ENCODE data around the gene ALPK3. TPM values are rescaled to one million over a fixed set of nuclear protein-coding genes. Genes with fewer than 3 reads are reported as not detected.
A peak's percentile ranks its signal among the peaks of the same experiment; 100 is the strongest.
"Not testable (repeated sequence)": the region's sequence is repeated elsewhere in the genome, so short reads cannot be mapped to it uniquely, and the experiment has no call there.

Gene ALPK3
- polyA plus RNA-seq, 3 donors, result 5.7 to 9.1 (median 6.9) TPM

DNA sequence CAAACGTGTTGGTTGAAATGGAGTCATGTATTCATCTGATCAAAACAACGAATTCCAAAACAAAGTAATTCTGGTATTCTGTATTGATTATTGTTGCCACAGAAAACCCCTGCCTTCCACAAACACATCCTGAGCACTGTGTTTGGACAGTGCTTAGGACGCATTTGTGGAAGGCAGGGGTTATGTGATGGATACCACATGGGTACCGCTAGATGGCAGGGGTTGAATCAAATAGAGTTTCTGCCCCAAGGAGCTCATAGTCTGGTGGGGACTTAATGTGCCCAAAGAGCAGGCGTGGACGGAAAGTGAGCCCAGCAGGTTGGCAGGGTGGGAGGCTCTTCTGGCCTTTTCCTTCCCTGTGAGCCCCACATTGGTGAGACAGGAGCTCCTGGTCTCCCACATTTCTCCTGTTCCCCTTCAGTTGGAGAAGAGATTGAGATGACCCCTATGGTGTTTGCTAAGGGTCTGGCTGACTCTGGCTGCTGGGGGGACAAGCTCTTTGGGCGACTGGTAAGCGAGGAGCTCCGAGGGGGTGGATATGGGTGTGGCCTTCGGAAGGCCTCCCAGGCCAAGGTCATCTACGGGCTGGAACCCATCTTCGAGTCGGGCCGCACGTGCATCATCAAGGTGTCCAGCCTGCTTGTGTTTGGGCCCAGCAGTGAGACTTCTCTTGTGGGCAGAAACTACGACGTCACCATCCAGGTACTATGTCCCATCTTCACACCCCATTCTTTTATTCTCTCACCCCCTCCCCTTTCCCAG lies 45.2 kb downstream of the ALPK3 start:
- WGBS, 3 donors, result 93 to 96% (median 94%) methylated on average over 17 of the region's 17 CpGs
- no peak overlapping the region for H3K27ac ChIP-seq (ENCODE audit: low read depth, low read length)

DNA sequence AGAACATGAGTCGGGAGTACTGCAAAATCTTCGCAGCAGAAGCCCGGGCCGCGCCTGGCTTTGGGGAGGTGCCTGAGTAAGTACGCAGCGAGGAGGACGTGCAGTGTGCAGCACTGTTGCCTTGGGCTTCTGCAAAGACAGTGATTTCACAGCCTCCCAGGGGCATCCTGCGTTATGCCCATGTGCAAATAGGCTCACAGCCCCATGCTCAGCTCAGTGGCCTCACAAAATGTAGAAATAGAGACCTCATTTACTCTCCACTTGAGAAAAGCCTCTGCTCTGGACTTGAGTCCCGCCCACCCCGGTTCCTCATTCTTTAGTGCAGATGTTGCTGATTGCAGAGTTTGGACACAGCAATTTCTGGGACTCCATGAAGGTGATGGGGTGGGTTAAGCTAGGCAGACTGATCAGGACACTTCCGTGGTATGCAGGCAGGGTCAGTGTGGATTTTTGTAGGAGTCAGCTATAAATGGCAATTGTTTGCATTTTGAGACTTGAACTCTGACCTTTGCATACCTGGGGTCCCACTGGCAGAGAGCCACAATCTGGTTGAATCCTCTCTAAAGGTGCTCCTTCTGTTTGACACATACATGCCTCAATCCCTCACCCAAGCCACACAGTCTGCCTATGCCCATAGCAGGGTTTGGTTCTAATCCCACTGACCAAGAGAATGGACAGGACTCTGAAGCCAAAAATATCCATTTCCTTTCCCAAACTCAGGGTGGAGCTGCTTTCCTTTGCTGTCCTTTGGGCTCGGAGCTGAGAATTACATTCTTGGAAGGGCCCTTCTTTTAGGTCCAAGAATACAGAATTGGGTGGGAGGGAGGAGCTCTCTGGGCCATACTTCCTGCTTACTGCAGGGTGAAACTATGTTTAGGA lies 46.6 kb downstream of the ALPK3 start:
- 63 to 81% (median 70%) methylated on average over 13 of the region's 13 CpGs for WGBS, 3 donors
- H3K27ac ChIP-seq (ENCODE audit: low read depth, low read length), result no peak overlapping the region

DNA sequence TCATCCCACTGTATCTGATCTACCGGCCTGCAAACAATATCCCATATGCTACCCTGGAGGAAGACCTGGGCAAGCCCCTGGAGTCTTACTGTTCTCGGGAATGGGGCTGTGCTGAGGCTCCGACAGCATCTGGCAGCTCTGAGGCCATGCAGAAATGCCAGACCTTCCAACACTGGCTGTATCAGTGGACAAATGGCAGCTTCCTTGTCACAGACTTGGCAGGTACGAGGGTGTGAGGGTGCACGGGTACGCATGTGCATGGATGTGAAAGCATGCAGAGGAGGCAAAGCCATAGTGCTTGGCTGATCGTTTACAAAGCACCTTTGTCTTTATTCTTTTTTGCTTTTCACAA lies 47.3 kb downstream of the ALPK3 start:
- 50 to 73% (median 72%) methylated on average over 7 of the region's 7 CpGs for WGBS, 3 donors
- H3K27ac ChIP-seq (ENCODE audit: low read depth, low read length), result no peak overlapping the region

DNA sequence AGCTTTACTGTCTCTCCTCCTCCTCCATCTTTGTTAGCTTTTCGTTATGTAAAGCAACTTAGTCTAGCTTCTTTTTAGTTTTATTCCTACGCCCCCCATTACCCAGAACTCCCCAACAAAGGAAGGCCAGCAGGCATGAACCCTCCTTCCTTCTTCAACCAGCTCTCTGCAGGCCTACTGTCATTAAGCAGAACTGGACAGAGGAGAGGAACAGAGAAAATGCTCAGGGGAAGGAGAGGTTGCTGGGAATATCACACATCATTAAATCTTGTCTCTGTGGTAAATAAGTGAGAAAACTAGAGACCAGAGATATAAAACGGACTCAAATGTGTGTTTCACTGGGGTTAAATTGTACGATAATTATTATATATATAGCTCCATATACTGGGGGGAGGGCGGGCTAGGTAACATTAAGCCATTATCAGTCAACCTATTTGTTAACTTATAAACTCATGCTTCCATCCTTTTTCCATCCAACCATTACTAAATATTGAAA lies 48.0 kb downstream of the ALPK3 start:
- WGBS, 3 donors, result 85 to 91% (median 87%) methylated on average over 5 of the region's 5 CpGs
- H3K27ac ChIP-seq (ENCODE audit: low read depth, low read length), result no peak overlapping the region

DNA sequence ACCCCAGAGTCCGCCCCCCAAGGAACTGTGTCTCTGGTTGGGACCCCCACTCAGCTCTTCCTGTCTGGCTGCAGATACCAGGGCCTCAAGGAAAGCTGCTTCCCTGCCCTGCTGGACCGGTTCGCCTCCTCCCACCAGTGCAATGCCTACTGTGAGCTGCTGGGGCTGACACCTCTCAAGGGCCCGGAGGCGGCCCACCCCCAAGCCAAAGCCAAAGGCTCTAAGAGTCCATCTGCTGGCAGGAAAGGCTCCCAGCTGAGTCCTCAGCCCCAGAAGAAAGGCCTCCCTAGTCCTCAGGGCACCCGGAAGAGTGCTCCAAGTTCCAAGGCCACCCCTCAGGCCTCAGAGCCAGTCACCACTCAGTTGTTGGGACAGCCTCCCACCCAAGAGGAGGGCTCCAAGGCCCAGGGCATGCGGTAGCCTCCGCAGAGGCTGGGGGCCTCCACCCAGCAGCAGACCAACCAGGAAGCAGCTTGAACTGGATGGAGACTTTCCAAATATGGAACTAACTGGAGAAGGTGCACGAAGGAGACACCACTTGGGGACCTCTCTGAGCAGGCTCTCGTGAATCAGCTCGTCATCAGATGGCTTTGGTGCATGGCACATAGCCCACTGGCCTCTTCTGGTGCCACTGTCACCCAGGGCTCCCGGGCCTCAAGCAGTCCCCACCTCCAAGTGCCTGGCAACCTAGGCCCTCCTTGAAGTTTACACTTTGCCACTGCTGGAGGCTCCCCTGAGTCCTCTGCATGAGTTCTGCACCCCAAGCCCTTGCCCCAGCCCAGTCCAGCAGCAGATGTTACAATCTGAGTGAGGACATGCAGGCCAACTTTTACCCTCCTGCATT lies 51.1 kb downstream of the ALPK3 start:
- WGBS, 3 donors, result 90 to 93% (median 91%) methylated on average over 12 of the region's 12 CpGs
- no peak overlapping the region for H3K27ac ChIP-seq (ENCODE audit: low read depth, low read length)

DNA sequence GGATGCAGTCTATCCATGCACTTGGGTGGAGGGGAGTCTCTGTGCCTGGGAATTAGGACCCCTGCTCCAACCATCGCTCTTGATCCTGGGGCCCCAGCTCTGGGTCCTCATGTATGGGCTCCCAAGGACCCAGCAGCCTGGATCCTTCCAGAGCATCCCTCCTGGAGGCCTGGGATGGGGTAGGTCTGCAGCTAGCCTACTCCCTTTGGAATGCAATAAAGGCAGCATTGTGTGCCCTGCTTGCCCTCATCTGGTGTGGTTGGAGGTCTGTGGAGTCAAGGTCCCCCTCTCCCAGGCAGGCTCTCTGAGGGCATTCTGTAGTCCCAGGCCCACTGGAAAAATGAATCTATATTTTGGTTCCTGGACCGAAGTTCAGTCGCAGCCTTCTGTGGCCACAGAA lies 52.4 kb downstream of the ALPK3 start:
- WGBS, 3 donors, result 69 to 96% (median 78%) methylated on average over 3 of the region's 3 CpGs
- no peak overlapping the region for H3K27ac ChIP-seq (ENCODE audit: low read depth, low read length)

DNA sequence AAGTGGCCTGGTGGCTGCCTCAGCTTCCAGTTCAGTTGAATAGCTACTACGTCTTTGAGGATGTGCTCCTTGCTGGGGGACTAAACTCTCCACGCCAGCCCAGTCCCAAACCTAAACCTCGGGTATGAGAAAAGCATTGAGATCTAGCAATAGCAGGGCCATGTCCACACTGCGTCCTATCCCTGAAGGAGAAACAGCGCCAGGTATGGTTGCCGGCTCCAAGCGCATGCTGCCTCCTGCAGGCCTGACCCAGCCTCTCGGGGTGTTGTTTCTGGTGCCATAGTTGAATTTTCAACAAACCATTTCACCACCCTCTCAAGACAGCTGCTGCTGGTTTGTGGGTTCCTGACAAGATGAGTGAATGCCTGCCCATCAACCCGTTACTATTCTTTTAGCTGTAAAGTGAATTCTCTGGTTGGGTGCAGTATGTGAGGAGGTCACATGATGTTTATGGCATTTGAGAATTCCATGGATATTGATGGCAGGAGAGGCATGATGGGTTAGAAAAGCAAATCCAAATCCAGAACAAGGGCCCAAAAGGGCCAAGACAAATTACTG lies 54.4 kb downstream of the ALPK3 start:
- no peak overlapping the region for H3K27ac ChIP-seq (ENCODE audit: low read depth, low read length)
- WGBS, 3 donors, result 86 to 93% (median 91%) methylated on average over 9 of the region's 9 CpGs

DNA sequence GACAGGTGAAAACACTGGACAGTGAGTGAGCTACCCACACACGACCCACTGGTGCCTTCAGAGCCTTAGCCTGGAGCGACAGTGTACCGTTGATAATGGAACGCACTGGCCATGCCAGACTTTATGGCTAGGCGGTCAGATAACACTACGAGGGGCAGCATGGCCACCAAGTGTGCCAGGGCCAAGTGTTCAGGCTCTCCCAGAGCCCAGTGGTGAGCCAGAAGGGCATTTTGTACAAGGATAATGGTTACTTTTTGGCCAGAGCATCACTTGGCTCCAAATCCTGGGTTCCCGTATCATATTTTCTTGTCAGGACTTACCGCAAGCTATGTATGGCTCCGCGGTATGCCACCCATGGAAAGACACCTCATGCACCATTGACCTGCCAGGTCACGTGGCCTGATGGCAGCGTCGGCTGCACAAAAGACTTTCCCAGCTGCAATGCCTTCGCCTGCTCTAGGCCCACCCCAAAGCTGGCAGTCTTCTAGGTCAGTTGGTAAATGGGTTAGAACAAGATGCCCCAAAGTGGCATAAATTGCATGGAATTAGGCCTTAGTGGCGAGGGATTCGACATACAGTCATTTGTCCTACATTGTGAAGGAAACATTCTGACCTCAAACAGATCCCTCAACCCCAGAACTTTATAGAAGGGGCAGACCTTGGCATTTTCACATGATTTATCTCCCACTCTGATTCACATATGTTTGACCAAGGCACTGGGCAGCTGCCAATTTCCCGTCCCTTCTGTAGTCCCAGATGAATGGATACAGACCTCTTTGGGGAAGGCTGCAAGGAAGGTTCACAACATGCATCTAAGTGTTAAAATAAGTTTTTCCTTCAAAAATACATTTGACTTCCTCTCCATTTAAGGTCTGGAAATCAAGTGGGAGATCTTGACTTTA lies 55.1 kb downstream of the ALPK3 start:
- WGBS, 3 donors, result 90 to 93% (median 93%) methylated on average over 17 of the region's 17 CpGs
- H3K27ac ChIP-seq (ENCODE audit: low read depth, low read length), result no peak overlapping the region

DNA sequence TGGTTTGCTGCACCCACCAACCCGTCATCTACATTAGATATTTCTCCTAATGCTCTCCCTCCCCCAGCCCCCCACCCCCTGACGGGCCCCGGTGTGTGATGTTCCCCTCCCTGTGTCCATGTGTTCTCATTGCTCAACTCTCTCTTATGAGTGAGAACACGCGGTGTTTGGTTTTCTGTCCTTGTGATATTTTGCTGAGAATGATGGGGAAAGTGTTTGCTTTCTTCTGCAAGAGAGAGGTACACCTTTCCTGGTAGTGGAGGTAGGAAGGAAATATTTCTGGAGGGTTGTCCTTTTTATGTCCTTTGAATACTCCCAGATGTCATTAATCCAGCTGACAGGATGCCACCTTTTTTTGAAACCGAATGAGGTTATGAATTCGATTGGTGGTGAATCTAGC lies 56.8 kb downstream of the ALPK3 start:
- H3K27ac ChIP-seq (ENCODE audit: low read depth, low read length), result peak overlapping the region; percentile 22
- 41 to 48% (median 48%) methylated on average over 7 of the region's 7 CpGs for WGBS, 3 donors

DNA sequence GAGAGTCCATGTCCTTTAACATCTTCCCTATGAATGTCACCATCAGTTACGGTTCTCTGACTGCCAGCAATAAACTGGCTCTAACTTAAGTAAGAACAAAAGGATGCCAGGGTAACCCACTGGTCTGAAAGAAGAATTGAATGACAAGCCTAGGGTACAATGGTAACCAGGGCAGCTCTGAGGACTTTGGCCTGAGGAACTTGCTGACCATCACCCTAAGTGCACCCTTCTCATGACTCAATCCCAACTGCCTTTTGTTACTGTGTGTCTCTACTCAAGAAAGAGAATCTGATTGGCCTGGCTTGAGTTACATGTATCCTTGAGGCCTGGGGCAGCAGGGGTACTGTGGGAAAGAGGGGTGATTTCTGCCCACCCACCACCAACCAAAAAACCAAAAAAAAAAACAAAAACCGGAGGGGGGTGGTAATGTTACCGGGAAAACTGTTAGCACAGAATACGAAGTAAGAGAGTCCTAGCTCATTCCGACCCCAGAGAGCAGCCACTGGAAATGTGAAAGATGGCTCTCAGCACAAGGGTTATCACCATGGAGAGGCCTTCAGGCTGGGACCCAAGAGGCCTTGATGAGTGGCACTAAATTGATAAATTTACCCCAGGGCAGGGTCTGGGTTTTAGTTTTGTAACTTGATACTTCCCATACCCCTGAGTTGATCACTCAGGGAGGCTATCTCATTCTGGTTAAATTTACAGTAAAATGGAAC lies 58.0 kb downstream of the ALPK3 start:
- WGBS, 3 donors, result 82 to 87% (median 82%) methylated on average over 5 of the region's 5 CpGs
- no peak overlapping the region for H3K27ac ChIP-seq (ENCODE audit: low read depth, low read length)

DNA sequence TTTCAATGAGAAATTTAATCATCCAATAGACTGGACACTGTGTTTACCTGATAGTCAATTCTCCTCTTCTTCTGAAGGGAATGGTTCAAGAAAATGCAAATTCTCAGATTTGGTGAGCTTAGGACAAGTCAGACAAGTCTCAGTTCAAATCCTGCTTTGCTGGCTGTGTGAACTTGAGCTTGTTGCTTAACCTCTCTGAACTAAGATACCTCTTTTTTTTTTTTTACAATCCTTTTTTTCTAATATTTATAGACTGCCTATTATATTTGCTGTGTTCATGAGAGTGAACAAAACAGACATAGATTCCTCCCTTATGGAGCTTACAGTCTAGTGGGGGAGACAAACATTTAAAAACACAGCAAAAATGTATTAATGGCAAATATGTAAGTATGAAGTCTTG lies 59.1 kb downstream of the ALPK3 start:
- H3K27ac ChIP-seq (ENCODE audit: low read depth, low read length), result no peak overlapping the region

DNA sequence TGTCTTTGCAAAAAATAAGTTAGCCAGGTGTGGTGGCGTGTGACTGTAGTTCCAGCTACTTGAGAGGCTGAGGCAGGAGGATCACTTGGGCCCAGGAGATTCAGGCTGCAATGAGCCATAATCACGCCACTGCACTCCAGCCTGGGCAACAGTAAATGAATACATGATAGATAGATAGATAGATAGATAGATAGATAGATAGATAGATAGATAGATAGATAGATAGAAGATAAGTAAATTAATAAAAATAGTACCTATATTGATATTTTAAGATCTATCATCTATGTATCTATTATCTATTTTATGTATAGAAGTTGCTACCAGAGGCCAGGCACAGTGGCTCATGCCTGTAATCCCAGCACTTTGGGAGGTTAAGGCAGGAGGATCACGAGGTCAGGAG lies 60.5 kb downstream of the ALPK3 start:
- 92 to 93% (median 93%) methylated on average over 3 of the region's 3 CpGs for WGBS, 3 donors

DNA sequence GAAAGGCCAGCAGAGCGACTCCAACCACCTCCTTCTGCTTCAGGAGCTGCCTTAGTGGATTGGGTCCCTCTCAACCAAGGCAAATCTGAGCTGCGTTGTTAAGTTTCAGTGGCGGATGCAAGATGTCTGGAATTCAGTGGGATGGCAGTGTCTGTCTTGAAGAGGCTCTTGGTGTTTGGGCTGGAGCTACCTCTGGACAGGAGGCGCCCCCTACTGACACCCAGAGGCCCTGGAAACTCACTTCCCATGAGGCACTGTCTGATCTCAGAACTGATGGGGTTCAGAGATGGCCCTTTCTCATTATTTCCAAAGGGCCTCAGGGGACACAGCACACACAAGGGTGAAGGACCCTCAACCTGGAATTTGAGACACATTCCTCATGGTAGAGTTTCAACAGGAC lies 61.3 kb downstream of the ALPK3 start:
- H3K27ac ChIP-seq (ENCODE audit: low read depth, low read length), result no peak overlapping the region
- WGBS, 3 donors, result 44 to 62% (median 58%) methylated on average over 4 of the region's 4 CpGs

More for the DNA sequence above, 60.5 kb downstream of the ALPK3 start:
- H3K27ac ChIP-seq (ENCODE audit: low read depth, low read length), result not testable (repeated sequence)

DNA sequence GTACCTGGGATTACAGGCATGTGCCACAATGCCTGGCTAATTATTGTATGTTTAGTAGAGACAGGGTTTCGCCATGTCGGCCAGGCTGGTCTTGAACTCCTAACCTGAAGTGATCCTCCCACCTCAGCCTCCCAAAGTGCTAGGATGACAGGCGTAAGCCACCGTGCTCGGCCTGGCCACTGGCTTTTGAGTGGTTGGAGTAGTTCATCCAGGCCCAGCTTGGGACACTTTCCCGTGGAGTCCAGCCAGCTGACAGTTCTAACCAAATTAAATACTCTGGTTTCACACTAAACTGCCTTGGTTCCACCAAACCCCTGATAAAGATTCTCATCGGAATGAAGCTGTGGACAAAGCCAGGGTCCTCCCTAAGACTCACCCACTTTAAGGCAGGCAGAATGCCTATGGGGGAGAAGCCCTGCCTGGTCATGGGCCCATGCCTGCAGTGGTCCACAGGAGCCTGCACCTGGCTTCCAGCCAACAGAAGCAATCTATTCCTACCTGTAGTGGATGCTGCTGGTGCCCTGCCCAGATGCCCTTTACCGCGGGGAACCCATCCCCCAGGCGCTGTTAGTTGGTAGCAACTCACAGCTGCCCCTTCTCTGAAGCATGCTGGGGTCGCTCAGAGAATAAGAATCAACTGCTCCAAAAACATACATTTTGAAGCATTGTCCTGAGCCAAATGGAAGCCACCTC lies 62.1 kb downstream of the ALPK3 start:
- WGBS, 3 donors, result 82 to 89% (median 89%) methylated on average over 11 of the region's 11 CpGs
- H3K27ac ChIP-seq (ENCODE audit: low read depth, low read length), result no peak overlapping the region

DNA sequence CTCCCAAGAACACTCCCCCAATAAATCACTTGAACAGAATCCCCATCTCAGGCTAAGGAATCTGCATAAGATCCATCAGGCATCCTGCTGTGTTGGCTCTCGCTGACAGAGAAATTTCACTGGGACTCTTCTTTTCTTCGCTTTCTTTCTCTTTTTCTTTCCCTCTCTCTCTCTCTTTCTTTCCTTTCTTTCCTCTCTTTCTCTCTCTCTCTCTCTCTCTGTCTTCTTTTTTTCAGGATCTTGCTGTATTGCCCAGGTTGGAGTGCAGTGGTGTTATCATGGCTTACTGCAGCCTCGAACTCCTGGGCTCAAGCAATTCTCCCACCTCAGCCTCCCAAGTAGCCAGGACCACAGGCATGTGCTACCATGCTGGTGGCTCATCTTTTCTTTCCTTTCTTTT lies 62.9 kb downstream of the ALPK3 start:
- WGBS, 3 donors, result 73 to 80% (median 73%) methylated on average over 3 of the region's 3 CpGs
- H3K27ac ChIP-seq (ENCODE audit: low read depth, low read length), result no peak overlapping the region

DNA sequence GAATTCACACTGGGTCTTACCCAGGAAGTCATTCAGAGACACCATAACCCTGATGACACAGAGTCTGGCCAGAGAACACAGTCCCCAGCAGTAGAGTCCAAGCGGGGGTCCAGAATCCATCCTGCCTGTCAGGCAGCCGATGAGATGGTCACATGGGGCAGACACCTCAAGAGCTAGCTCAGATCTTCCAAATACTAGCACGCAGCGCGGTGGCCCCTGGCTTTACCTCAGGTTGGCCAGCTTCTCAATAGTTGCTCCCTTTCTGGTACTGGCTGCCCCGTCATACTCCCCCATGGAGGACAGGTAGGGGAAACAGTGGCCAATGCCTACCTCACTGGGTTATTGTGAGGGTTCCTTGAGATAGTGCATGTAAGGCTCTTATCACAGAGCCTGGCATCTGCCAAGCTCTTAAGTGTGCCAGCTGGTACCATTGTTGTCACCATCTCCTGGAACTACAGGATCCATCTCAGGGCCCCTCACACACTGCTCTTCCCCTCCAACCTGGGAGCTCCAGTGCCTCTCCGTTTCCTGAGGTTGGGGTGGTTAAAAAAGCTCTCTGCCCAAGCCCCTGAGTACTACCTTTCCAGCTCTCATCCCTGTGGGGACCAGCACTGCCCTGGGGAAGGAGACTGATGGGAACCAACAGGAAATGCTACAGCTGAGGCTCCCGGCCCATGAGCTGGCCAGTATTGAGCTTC lies 63.8 kb downstream of the ALPK3 start:
- no peak overlapping the region for H3K27ac ChIP-seq (ENCODE audit: low read depth, low read length)
- WGBS, 3 donors, result 85 to 92% (median 89%) methylated on average over 8 of the region's 8 CpGs
